Aorta (tissue), 5 donors: Measurements from ENCODE around the gene OR2T4. TPM values are rescaled to one million over a fixed set of nuclear protein-coding genes. Genes with fewer than 3 reads are reported as not detected.

ENCODE experiments used
- ATAC-seq: fragments of 200-7000 bp; cut with Tn5 transposase; one replicate; pipeline ENCODE4 v1.9.1; 2022; ENCODE audit warnings: moderate library complexity; ENCODE audit not compliant: low FRiP score
- DNase-seq, 2 donors: peaks; one replicate each; pipeline ENCODE4 v3.0.0-alpha.2; 2020
- H3K27ac ChIP-seq, 2 donors: one replicate each; pipeline ENCODE4 v1.5.1; 2013; ENCODE audit warnings: low read length in 2 of 2, mild to moderate bottlenecking in 2 of 2, moderate library complexity in 2 of 2, control low read depth in 1 of 2, inconsistent platforms in 1 of 2, low read depth in 1 of 2
- H3K27me3 ChIP-seq, 2 donors: one replicate each; pipeline ENCODE4 v1.6.1; 2013; ENCODE audit warnings: control low read depth in 1 of 2, low read length in 1 of 2, mild to moderate bottlenecking in 1 of 2, moderate library complexity in 1 of 2; ENCODE audit not compliant: insufficient read depth in 2 of 2, control insufficient read depth in 1 of 2
- H3K36me3 ChIP-seq, 2 donors: one replicate each; pipeline ENCODE4 v1.6.1; 2013; ENCODE audit warnings: control low read depth in 1 of 2, low read length in 1 of 2, mild to moderate bottlenecking in 1 of 2; ENCODE audit not compliant: insufficient read depth in 2 of 2, control insufficient read depth in 1 of 2
- H3K4me1 ChIP-seq, 2 donors: one replicate each; pipeline ENCODE4 v1.6.1; 2013; ENCODE audit warnings: low read length in 2 of 2, control low read depth in 1 of 2, mild to moderate bottlenecking in 1 of 2, moderate library complexity in 1 of 2; ENCODE audit not compliant: insufficient read depth in 2 of 2, control insufficient read depth in 1 of 2
- H3K4me3 ChIP-seq, 2 donors: one replicate each; pipeline ENCODE4 v1.5.1; 2013; ENCODE audit warnings: low read length in 2 of 2, control low read depth in 1 of 2, mild to moderate bottlenecking in 1 of 2
- H3K9me3 ChIP-seq: one replicate; pipeline ENCODE4 v1.6.1; 2013; ENCODE audit warnings: mild to moderate bottlenecking, low read length; ENCODE audit not compliant: control insufficient read depth
- WGBS, 2 donors: extraction: QIAGEN DNeasy Blood & Tissue Kit; methylation state at CpG; one replicate each; pipeline ENCODE4 v1.1.7; 2013; 5-methylcytosine and 5-hydroxymethylcytosine counted together
- intact Hi-C, 2 donors: fragments of 100-400 bp; cut with DNase I; formaldehyde crosslinking; loops; one replicate each; pipeline versions ENCODE4 v1.14.2 to v1.15.0; 2022
- long read RNA-seq, 2 donors: library from polyadenylated mRNA; unstranded; transcript quantifications; one replicate each; pipeline ENCODE4 v2.0.0, GENCODE V29; 2020 to 2021
- polyA plus RNA-seq, 2 donors: library from polyadenylated mRNA; stranded (reverse); fragments of 200-250 nt; gene quantifications; one replicate each; pipeline ENCODE4 v1.2.3, GENCODE V29; 2013
- total RNA-seq, 2 donors: library from RNA; stranded (reverse); fragmentation: NEBNext Ultra II Directional; extraction: Animal tissue kit (Norgen Biotek cat#: 25700); gene quantifications; one replicate each; pipeline ENCODE4 v1.2.1, GENCODE V29; 2021
- donor health status: healthy with polysubstance abuse.
- donor health status: Bipolar disorder and iron deficiency.
- donor health status: DM: no; HTN: no; CAD: no.
- donor health status: DM: no; HTN: no; CAD: no.
- donor health status: DM: yes; HTN: yes; CAD: no.

The OR2T4 gene
- not detected for total RNA-seq
- polyA plus RNA-seq, result not detected
- long read RNA-seq, donor 1, result 0 reads
- long read RNA-seq, donor 2, result 0 reads

- no peaks in the 10 kb centered on the region for H3K27me3 ChIP-seq
- no peaks in the 10 kb centered on the region for H3K36me3 ChIP-seq
- WGBS, 2 donors, result 45 to 58% methylated on average over 3 of the region's 3 CpGs
- H3K4me1 ChIP-seq, result no peaks in the 10 kb centered on the region
- peaks cover 2% of the 10 kb centered on the region for H3K9me3 ChIP-seq
- no peak within 1 kb of the TSS for H3K27ac ChIP-seq
- intact Hi-C loops, result no loop called here
- DNase-seq (no peak), ATAC-seq (no peak)
- H3K4me3 ChIP-seq, result no peak within 1 kb of the TSS
Measured at GRCh38 chr1:248361121-248361715, at the start of gene OR2T4. Gene OR2T4 (plus strand): TSS chr1:248361665. CDS start chr1:248361665, 0 bp downstream.

GRCh38 chr1:248316796-248317195 is 44.7 kb upstream of the OR2T4 start:
- WGBS, 2 donors, result 87 to 89% methylated on average over 11 of the region's 11 CpGs
- H3K36me3 ChIP-seq, result no peaks in the 10 kb centered on the region
- H3K4me1 ChIP-seq, result no peaks in the 10 kb centered on the region
- peak in 1 of 2 donors; percentile 20 for DNase-seq
- no peak for ATAC-seq
- no peak overlapping the region for H3K4me3 ChIP-seq
- H3K27ac ChIP-seq, result no peak overlapping the region
- peaks cover 2% of the 10 kb centered on the region for H3K9me3 ChIP-seq
- H3K27me3 ChIP-seq, result no peaks in the 10 kb centered on the region
- intact Hi-C loops, result no loop called here

GRCh38 chr1:248324468-248324867 is 37.0 kb upstream of the OR2T4 start, which contains the start of gene OR2M7:
Gene OR2M7 (minus strand): TSS chr1:248324568. CDS start chr1:248324568, 0 bp downstream.
- WGBS, 2 donors, result 81 to 85% methylated on average over 1 of the region's 1 CpG
- Histone ChIP-seq H3K27me3 (no peaks in the 10 kb centered on the region), H3K9me3 (no peaks in the 10 kb centered on the region), H3K27ac (no peak within 1 kb of the TSS), H3K36me3 (no peaks in the 10 kb centered on the region), H3K4me3 (no peak within 1 kb of the TSS), H3K4me1 (no peaks in the 10 kb centered on the region)
- ATAC-seq (no peak), DNase-seq (no peak)
- intact Hi-C loops, result no loop called here

- Histone ChIP-seq H3K36me3 (no peaks in the 10 kb centered on the region), H3K9me3 (no peaks in the 10 kb centered on the region), H3K4me1 (no peaks in the 10 kb centered on the region), H3K27me3 (no peaks in the 10 kb centered on the region), H3K27ac (no peak overlapping the region), H3K4me3 (no peak overlapping the region)
- WGBS, 2 donors, result 44 to 48% methylated on average over 3 of the region's 3 CpGs
- intact Hi-C loops, result no loop called here
- DNase-seq (no peak), ATAC-seq (no peak)
Measured at GRCh38 chr1:248343451-248343850, 18.0 kb upstream of the OR2T4 start.

- intact Hi-C loops, result no loop called here
- Histone ChIP-seq H3K36me3 (no peaks in the 10 kb centered on the region), H3K9me3 (no peaks in the 10 kb centered on the region), H3K4me1 (no peaks in the 10 kb centered on the region), H3K27ac (no peak within 1 kb of the TSS), H3K27me3 (no peaks in the 10 kb centered on the region), H3K4me3 (no peak within 1 kb of the TSS)
- WGBS, 2 donors, result 67 to 71% methylated on average over 4 of the region's 4 CpGs
- ATAC-seq (no peak), DNase-seq (no peak)
Measured at GRCh38 chr1:248348475-248348874, 13.0 kb upstream of the OR2T4 start, which contains the start of gene OR14C36. Gene OR14C36 (plus strand): TSS chr1:248348775. CDS start chr1:248348775, 0 bp downstream.

- Histone ChIP-seq H3K27me3 (no peaks in the 10 kb centered on the region), H3K27ac (no peak overlapping the region), H3K4me1 (no peaks in the 10 kb centered on the region), H3K9me3 (peaks cover 2% of the 10 kb centered on the region), H3K4me3 (no peak overlapping the region), H3K36me3 (no peaks in the 10 kb centered on the region)
- DNase-seq (no peak), ATAC-seq (no peak)
- intact Hi-C loops, result no loop called here
- 68 to 74% methylated on average over 3 of the region's 3 CpGs for WGBS, 2 donors
Measured at GRCh38 chr1:248359415-248359814, 2.0 kb upstream of the OR2T4 start.

- no peaks in the 10 kb centered on the region for H3K4me1 ChIP-seq
- H3K27me3 ChIP-seq, result no peaks in the 10 kb centered on the region
- ATAC-seq (no peak), DNase-seq (no peak)
- no peaks in the 10 kb centered on the region for H3K36me3 ChIP-seq
- intact Hi-C loops, result no loop called here
- H3K4me3 ChIP-seq, result no peak overlapping the region
- H3K27ac ChIP-seq, result no peak overlapping the region
- H3K9me3 ChIP-seq, result peaks cover 3% of the 10 kb centered on the region
Measured at GRCh38 chr1:248366609-248367008, 5.1 kb downstream of the OR2T4 start.

- DNase-seq, result no peak
- H3K27me3 ChIP-seq, result no peaks in the 10 kb centered on the region
- no peak overlapping the region for H3K4me3 ChIP-seq
- no peak overlapping the region for H3K27ac ChIP-seq
- ATAC-seq, result no peak
- 70 to 82% methylated on average over 5 of the region's 5 CpGs for WGBS, 2 donors
- no peaks in the 10 kb centered on the region for H3K4me1 ChIP-seq
- intact Hi-C loops, result no loop called here
- no peaks in the 10 kb centered on the region for H3K36me3 ChIP-seq
- peaks cover 1% of the 10 kb centered on the region for H3K9me3 ChIP-seq
Measured at GRCh38 chr1:248372394-248372793, 10.9 kb downstream of the OR2T4 start.

- H3K4me3 ChIP-seq, result no peak overlapping the region
- no peak overlapping the region for H3K27ac ChIP-seq
- peaks cover 1% of the 10 kb centered on the region for H3K9me3 ChIP-seq
- DNase-seq (no peak), ATAC-seq (no peak)
- 67 to 69% methylated on average over 4 of the region's 4 CpGs for WGBS, 2 donors
- no peaks in the 10 kb centered on the region for H3K27me3 ChIP-seq
- no peaks in the 10 kb centered on the region for H3K36me3 ChIP-seq
- intact Hi-C loops, result no loop called here
- no peaks in the 10 kb centered on the region for H3K4me1 ChIP-seq
Measured at GRCh38 chr1:248373761-248374160, 12.3 kb downstream of the OR2T4 start.
